KG1 (cell line): Measurements from ENCODE around the gene RCVRN.

Experiments used
- DNase-seq: peaks from one replicate; lab custom pipeline; 2025; lab: John Stamatoyannopoulos, UW

Gene RCVRN

GRCh38 chr17:9898812-9899211 lies 6.3 kb downstream of the RCVRN start:
- no peak for DNase-seq

GRCh38 chr17:9897372-9897968 lies 7.6 kb downstream of the RCVRN start:
- no peak for DNase-seq

GRCh38 chr17:9895923-9896322 lies 9.1 kb downstream of the RCVRN start:
- DNase-seq = no peak

GRCh38 chr17:9894231-9894630 lies 10.8 kb downstream of the RCVRN start:
- DNase-seq = no peak

GRCh38 chr17:9893411-9894012 lies 11.6 kb downstream of the RCVRN start:
- DNase-seq = no peak

GRCh38 chr17:9890124-9890523 lies 14.9 kb downstream of the RCVRN start:
- DNase-seq = no peak

GRCh38 chr17:9887508-9887907 lies 17.6 kb downstream of the RCVRN start:
- no peak for DNase-seq

- no peak for DNase-seq
Observed at GRCh38 chr17:9886141-9886930, 18.7 kb downstream of the RCVRN start.

GRCh38 chr17:9883451-9883850 lies 21.6 kb downstream of the RCVRN start:
- no peak for DNase-seq

- no peak for DNase-seq
Observed at GRCh38 chr17:9880582-9880999, 24.5 kb downstream of the RCVRN start.

- no peak for DNase-seq
Observed at GRCh38 chr17:9878786-9879525, 26.1 kb downstream of the RCVRN start.

GRCh38 chr17:9878356-9878755 lies 26.7 kb downstream of the RCVRN start:
- DNase-seq = no peak

- no peak for DNase-seq
Observed at GRCh38 chr17:9875441-9875840, 29.6 kb downstream of the RCVRN start.

GRCh38 chr17:9874722-9875121 lies 30.3 kb downstream of the RCVRN start:
- no peak for DNase-seq

GRCh38 chr17:9872852-9873251 lies 32.2 kb downstream of the RCVRN start:
- no peak for DNase-seq

GRCh38 chr17:9868552-9868951 lies 36.5 kb downstream of the RCVRN start:
- DNase-seq = no peak

GRCh38 chr17:9865586-9865985 lies 39.5 kb downstream of the RCVRN start:
- no peak for DNase-seq

GRCh38 chr17:9862949-9863348 lies 42.1 kb downstream of the RCVRN start:
- DNase-seq = no peak

- no peak for DNase-seq
Observed at GRCh38 chr17:9862220-9862619, 42.9 kb downstream of the RCVRN start.

- DNase-seq = no peak
Observed at GRCh38 chr17:9860851-9861250, 44.2 kb downstream of the RCVRN start.

GRCh38 chr17:9859781-9860180 lies 45.3 kb downstream of the RCVRN start:
- no peak for DNase-seq

GRCh38 chr17:9855036-9855435 lies 50.0 kb downstream of the RCVRN start:
- no peak for DNase-seq

- DNase-seq = no peak
Observed at GRCh38 chr17:9854255-9854654, 50.8 kb downstream of the RCVRN start.
